ENCODE data around the gene CYP21A2.

DNA sequence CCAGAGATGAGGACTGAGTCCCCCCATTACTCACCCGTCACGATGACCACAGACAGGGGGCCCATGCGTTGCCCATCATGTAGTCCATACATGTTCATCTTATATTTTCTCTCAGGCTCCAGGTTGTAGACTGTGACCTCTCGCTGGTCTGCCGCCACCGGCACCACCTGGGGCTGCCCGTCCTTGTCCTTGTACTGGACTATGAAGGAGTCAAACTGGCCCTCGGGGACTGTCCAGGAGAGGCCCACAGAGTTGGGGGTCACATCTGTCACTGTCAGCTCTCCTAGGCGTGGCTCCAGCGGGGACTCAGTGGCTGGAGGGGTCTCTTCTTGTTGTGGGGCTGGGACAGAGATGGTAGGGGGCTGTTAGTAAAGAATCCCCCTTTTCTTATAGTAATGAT lies 35.4 kb downstream of the CYP21A2 start:
- TF ChIP-seq POLR2AphosphoS5 (IDR thresholded peaks at IDR 0.05; ENCODE audit: low read depth, low read length) (no peak), POLR2A (IDR thresholded peaks at IDR 0.05; ENCODE audit: low read depth, low read length) (no peak)

All from GM12892 (cell line).